T-helper 17 cell (primary cell): ENCODE measurements around the gene BCCIP. TPM values are rescaled to one million over a fixed set of nuclear protein-coding genes. Genes with fewer than 3 reads are reported as not detected.

ENCODE experiments used
- ATAC-seq: fragments of 150-1000 bp; cut with Tn5 transposase; 2 replicates; pipeline ENCODE4 v1.10.0; 2021; ENCODE audit warnings: mild to moderate bottlenecking, moderate library complexity
- DNase-seq, 3 donors: peaks; one replicate each; pipeline versions ENCODE4 v3.0.0 to v3.0.0-alpha.2; 2020 to 2021
- H3K9me3 ChIP-seq: one replicate; pipeline ENCODE4 v1.7.0; 2013; ENCODE audit warnings: low read length, mild to moderate bottlenecking; ENCODE audit not compliant: control insufficient read depth, poor library complexity, severe bottlenecking
- H3K27ac Mint-ChIP-seq: one replicate; pipeline ENCODE4 v1.8.0; 2022; ENCODE audit warnings: mild to moderate bottlenecking, moderate library complexity, mixed read lengths
- H3K27me3 Mint-ChIP-seq: one replicate; pipeline ENCODE4 v1.8.0; 2022; ENCODE audit warnings: mixed read lengths
- H3K36me3 Mint-ChIP-seq: one replicate; pipeline ENCODE4 v1.8.0; 2022; ENCODE audit warnings: low read depth, mixed read lengths
- H3K4me1 Mint-ChIP-seq: one replicate; pipeline ENCODE4 v1.8.0; 2022; ENCODE audit warnings: mild to moderate bottlenecking, mixed read lengths
- H3K4me3 Mint-ChIP-seq: one replicate; pipeline ENCODE4 v1.8.0; 2022; ENCODE audit warnings: mild to moderate bottlenecking, moderate library complexity, mixed read lengths
- total RNA-seq, 4 donors: library from RNA in 2 of 4; stranded (reverse) in 2 of 4; gene quantifications; one replicate each; pipeline ENCODE4 v1.2.3 and lab custom pipeline; 2022 to 2026

BCCIP gene
- total RNA-seq, 2 donors from 2014 or later = 43.2 to 44.9 TPM

DNA sequence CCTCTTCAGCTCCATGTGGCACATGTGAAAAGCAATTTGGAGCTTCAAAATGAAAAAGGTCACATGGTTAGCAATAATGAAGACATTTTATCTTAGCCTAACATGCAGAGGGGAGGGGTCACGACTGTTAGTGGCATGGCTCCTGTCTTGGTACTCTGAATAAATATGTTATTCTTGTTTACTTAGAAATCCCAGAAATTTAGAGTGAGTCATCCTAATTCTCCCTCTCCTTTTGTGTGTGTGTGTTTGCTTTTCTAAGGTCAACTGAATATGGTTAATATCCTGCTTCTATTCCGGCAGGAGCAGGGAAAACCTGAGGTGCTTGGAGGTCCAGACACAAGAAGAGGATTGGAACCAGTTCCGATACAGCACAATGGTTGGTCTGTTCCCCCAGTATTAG lies 17.6 kb downstream of the BCCIP start:
- H3K27me3 Mint-ChIP-seq = no peaks in the 10 kb centered on the region
- peaks cover 7% of the 10 kb centered on the region for H3K36me3 Mint-ChIP-seq

DNA sequence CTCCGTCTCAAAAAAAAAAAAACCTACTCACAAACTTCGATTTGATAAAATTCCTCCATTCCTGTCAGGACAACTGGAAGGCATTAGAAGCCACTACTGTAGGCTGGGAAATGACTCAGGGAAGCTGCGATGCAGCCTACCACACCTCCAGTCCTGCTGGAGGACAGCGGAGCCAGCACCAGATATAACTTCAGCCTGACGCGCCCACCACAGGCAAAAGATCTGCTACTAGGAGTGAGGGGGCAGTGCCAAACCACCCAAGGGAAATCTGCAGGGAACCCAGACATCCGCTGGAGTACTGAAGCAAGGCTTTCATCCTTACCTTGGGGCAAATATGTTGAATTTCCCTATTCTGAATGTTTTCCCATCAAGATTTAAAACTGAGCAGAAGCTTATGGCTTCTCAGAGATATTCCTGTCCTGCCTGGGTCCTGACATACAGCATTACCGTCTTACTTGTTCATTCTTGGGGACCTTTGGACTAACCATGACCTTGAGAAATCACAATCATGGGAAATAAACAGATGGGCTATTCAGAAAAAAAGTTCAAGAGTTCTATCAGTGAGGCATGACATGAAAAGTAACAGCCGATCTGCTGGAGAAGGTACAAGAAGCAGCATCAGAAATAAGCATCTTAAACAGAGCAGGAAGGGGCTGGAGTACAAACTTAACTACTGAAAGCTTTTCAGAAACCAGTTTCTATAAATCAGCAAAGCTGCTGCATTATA lies 20.4 kb downstream of the BCCIP start:
- H3K9me3 ChIP-seq = no peaks in the 10 kb centered on the region
- peak overlapping the region; percentile 27 for H3K27ac Mint-ChIP-seq
- no peak overlapping the region for H3K4me3 Mint-ChIP-seq
- DNase-seq = no peak
- H3K36me3 Mint-ChIP-seq = peaks cover 2% of the 10 kb centered on the region
- H3K27me3 Mint-ChIP-seq = no peaks in the 10 kb centered on the region
- H3K4me1 Mint-ChIP-seq = peaks cover 2% of the 10 kb centered on the region
- no peak for ATAC-seq

More for the DNA sequence above, 17.6 kb downstream of the BCCIP start:
- peaks cover 4% of the 10 kb centered on the region for H3K4me1 Mint-ChIP-seq
- H3K4me3 Mint-ChIP-seq = no peak overlapping the region
- H3K27ac Mint-ChIP-seq = no peak overlapping the region
- peaks cover under 1% of the 10 kb centered on the region for H3K9me3 ChIP-seq
- ATAC-seq (no peak), DNase-seq (no peak)

DNA sequence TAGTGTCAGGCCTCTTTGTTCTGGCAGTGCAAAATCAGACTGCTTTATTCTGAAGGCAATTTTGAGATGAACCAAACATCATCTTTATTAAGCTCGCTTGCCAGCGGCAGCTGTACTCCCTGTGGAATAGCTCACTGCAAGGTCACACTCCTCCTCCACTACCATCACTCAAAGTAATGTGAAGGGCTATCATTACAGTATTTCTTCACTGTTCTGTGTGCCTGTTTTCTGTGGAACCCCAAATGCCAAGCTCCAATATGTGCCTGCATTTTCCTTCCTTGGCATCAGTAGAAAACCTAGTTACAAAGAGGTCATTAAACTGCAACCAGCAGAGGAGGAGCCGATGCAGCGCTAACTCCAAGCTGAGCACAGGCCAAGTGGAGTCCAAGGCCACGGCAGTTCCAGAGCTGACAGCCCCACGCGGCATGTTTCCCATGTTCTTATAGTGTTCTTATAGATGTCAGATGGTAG lies 21.4 kb downstream of the BCCIP start:
- peaks cover 2% of the 10 kb centered on the region for H3K36me3 Mint-ChIP-seq
- no peak overlapping the region for H3K27ac Mint-ChIP-seq
- no peaks in the 10 kb centered on the region for H3K9me3 ChIP-seq
- no peak overlapping the region for H3K4me3 Mint-ChIP-seq
- H3K27me3 Mint-ChIP-seq = no peaks in the 10 kb centered on the region
- peaks cover 2% of the 10 kb centered on the region for H3K4me1 Mint-ChIP-seq
- DNase-seq (no peak), ATAC-seq (no peak)

DNA sequence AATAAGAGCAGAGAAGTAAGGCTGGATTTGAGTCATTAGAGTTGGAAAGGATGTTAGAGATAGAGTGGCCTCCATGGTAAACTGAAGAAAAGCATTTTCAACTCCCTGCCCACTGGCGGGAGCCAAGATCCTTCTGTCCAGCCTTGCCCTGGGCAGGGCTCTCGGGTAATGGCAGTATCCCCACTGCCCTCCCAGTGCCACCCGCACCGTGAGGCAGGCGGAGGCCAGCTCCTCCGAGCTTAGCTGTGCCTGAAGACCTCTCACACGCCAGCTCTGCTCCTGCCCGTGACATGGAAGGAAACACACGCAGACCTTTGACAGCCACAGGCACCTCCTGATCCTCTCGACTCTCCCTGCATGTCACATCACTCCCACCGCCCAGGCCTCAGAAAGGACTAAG lies 22.3 kb downstream of the BCCIP start:
- ATAC-seq (no peak), DNase-seq (no peak)
- Mint-ChIP-seq H3K4me3 (no peak overlapping the region), H3K27me3 (no peaks in the 10 kb centered on the region), H3K4me1 (peaks cover 2% of the 10 kb centered on the region), H3K27ac (no peak overlapping the region), H3K36me3 (peaks cover 4% of the 10 kb centered on the region)
- H3K9me3 ChIP-seq = no peaks in the 10 kb centered on the region

DNA sequence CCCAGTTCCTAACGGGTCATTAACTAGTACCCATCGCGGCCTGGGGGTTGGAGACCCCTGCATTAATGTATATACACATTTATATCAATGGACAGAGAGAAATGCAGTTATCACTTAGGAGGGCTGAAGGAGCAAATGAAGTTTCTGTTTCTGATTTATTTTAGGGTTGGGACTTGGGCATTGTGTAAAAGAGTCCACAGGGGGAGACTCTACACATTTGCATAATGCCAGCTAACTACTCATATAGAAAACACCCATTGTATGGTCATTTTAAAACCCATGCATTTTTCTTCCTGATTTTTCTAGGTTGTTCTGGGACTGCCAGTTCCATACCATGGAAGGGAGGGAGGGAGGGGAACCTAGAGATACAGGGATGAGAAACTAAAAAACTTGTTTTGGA lies 23.5 kb downstream of the BCCIP start:
- Mint-ChIP-seq H3K27me3 (no peaks in the 10 kb centered on the region), H3K36me3 (peaks cover 6% of the 10 kb centered on the region), H3K4me1 (peaks cover 4% of the 10 kb centered on the region), H3K4me3 (no peak overlapping the region), H3K27ac (no peak overlapping the region)
- no peaks in the 10 kb centered on the region for H3K9me3 ChIP-seq
- ATAC-seq (no peak), DNase-seq (no peak)

DNA sequence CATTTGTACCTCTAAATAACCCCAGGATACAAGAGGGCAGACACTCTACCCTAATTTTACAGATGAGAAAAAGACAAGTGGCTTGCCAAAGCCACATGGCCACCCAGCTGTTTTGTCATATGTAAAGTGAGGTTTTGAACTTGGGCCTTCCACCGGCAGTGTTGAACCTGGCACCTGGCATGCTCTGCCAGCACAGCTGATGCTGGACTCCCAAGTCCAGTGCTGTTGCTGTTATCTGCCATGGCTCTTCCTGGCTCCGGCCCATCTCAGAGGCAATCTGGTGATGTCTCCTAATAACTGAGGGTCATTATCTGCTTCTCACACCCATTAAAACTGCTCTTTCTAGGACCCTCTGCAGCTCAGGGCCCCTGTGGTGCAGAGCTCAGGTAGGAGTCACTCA lies 25.0 kb downstream of the BCCIP start:
- H3K4me3 Mint-ChIP-seq = no peak overlapping the region
- H3K36me3 Mint-ChIP-seq = peaks cover 6% of the 10 kb centered on the region
- no peaks in the 10 kb centered on the region for H3K9me3 ChIP-seq
- peaks cover 4% of the 10 kb centered on the region for H3K4me1 Mint-ChIP-seq
- ATAC-seq (no peak), DNase-seq (no peak)
- no peaks in the 10 kb centered on the region for H3K27me3 Mint-ChIP-seq
- no peak overlapping the region for H3K27ac Mint-ChIP-seq

DNA sequence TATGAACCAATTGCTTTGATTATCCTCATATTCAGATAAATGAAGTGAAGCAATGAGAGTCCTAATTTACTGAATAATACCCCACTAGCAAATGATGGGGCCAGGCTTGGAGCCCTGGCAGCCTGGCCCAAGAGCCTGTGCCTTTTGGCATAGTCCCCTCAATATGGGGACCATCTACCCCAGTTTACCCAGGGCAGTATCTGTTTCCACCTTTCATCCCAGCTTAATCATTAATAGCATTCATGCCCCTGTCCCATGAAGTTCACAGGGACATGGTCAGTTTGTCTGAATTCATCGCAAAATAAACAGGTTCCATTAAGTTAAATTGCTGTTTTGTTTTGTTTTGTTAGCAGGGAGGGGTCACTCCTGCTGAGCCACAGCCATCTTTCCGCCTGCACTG lies 25.5 kb downstream of the BCCIP start:
- no peak overlapping the region for H3K27ac Mint-ChIP-seq
- H3K9me3 ChIP-seq = no peaks in the 10 kb centered on the region
- no peak overlapping the region for H3K4me3 Mint-ChIP-seq
- DNase-seq (no peak), ATAC-seq (no peak)
- H3K36me3 Mint-ChIP-seq = peaks cover 6% of the 10 kb centered on the region
- H3K27me3 Mint-ChIP-seq = no peaks in the 10 kb centered on the region
- peaks cover 4% of the 10 kb centered on the region for H3K4me1 Mint-ChIP-seq

DNA sequence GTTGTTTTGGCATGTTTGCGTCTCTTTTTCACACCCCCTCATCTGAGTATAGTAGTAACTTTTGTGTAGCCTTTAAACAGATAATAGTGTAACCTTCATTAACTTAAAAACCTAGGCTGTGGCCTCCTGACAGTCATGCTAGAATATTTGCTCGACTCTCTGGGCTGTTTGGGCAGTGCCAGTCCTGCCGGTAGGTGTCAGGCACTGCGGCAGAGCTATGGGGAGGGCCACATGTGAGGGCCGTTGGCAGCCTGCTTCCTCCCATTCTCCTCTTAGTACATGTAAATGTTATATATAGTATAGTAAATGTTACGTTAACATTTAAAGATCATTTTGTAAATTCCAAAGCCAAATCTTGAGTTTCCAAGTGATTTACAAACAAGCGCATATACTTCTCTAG lies 26.1 kb downstream of the BCCIP start:
- H3K4me1 Mint-ChIP-seq = peaks cover 4% of the 10 kb centered on the region
- H3K27ac Mint-ChIP-seq = no peak overlapping the region
- ATAC-seq = no peak
- no peaks in the 10 kb centered on the region for H3K9me3 ChIP-seq
- peaks cover 6% of the 10 kb centered on the region for H3K36me3 Mint-ChIP-seq
- no peaks in the 10 kb centered on the region for H3K27me3 Mint-ChIP-seq
- no peak overlapping the region for H3K4me3 Mint-ChIP-seq
- no peak for DNase-seq

DNA sequence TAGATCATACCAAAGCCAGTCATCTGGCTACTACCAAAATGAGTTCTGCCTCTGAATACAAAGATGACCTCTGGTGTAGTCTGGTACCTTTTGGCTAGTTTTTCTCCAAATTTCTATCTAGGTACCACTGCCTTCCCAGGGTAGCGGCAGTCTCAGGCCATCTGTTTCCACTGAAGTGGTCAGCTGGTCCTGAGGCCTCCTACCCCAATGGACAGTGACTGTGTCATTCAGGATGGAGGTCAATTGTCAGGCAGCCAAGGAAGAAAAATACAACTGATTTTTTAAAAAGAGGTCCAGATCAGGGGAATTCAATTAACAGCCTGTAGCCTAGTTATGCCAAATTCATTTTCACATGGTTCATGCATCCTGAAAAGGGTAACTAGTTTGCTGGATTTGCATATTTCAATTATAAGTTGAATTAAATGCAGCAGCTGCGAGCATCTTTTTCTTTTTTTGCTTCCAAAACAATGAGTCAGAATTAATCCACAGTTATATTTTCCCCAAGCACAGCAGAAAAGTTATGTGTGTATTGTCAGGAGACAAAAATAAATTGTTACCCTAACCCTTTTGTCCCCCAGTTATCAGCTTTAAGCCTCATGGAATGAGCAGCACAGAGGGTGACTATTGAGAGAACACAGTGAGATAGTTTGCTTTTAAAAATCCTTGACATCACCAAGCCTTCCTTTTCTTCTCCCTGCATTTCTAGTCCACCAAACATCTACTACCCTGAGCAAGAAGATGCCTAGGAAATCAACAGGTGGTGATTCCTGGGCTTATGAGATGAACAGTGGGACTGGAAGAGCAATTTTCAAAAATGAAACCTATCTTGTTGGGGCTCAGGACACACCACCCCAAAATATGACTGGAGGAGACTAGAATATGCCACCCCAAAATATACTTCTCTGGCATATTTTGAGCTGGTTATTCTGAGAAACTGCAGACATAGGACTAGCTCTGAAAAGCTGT lies 27.7 kb downstream of the BCCIP start:
- Mint-ChIP-seq H3K36me3 (peaks cover 6% of the 10 kb centered on the region), H3K4me1 (peaks cover 4% of the 10 kb centered on the region), H3K27me3 (no peaks in the 10 kb centered on the region), H3K4me3 (no peak overlapping the region), H3K27ac (no peak overlapping the region)
- DNase-seq (no peak), ATAC-seq (no peak)
- no peaks in the 10 kb centered on the region for H3K9me3 ChIP-seq

DNA sequence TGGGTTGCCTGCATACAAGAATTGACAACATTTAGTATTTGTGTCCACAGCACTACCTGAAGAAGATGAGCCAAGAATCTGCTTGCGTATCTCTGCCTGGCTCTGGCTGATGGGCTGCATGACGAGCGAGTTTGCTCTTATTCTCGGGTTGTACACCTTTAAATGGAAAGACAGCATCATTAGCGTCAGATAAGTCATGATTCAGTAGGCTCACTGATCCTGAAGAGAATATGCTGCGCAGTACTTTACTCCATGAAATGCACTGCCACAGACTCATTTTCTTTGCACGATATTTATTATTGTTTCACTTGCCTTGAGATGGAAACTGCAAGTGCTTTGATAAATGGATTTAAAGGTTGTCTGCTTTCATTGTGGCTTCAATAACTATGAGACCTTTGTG lies 29.1 kb downstream of the BCCIP start:
- H3K27me3 Mint-ChIP-seq = no peaks in the 10 kb centered on the region
- peaks cover 2% of the 10 kb centered on the region for H3K4me1 Mint-ChIP-seq
- H3K36me3 Mint-ChIP-seq = peaks cover 4% of the 10 kb centered on the region
- H3K27ac Mint-ChIP-seq = no peak overlapping the region
- no peaks in the 10 kb centered on the region for H3K9me3 ChIP-seq
- DNase-seq = no peak
- no peak overlapping the region for H3K4me3 Mint-ChIP-seq
- ATAC-seq = no peak

DNA sequence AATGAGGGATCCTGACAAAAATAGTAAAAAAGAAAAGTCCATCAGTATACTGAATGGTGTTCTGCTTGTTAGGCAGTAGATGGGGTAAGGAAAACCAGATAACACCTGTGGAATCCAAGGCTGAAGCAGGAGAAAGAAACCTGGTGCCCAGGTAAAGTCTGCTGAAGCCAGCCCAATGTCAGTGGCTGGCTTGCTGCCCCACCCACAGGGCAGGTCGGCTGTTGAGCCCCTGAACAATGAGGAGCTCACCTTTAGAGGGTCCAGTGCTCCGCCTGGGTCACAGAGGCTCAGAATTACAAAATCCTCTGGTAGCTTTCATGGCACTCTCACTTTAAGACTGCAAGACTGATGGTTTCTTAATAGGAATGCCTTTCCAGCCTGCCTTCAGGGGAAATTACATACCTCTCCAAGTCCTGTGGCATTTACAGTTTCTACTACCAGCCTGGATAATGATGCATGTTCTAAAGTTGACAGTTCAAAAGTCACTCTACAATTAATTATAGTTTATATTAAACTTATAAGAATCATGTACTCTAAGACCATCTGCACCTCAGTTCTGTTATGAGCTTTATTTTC lies 33.9 kb downstream of the BCCIP start:
- H3K9me3 ChIP-seq = no peaks in the 10 kb centered on the region
- H3K36me3 Mint-ChIP-seq = no peaks in the 10 kb centered on the region
- H3K27ac Mint-ChIP-seq = no peak overlapping the region
- H3K4me3 Mint-ChIP-seq = no peak overlapping the region
- no peaks in the 10 kb centered on the region for H3K27me3 Mint-ChIP-seq
- H3K4me1 Mint-ChIP-seq = no peaks in the 10 kb centered on the region
- DNase-seq = no peak
- no peak for ATAC-seq

DNA sequence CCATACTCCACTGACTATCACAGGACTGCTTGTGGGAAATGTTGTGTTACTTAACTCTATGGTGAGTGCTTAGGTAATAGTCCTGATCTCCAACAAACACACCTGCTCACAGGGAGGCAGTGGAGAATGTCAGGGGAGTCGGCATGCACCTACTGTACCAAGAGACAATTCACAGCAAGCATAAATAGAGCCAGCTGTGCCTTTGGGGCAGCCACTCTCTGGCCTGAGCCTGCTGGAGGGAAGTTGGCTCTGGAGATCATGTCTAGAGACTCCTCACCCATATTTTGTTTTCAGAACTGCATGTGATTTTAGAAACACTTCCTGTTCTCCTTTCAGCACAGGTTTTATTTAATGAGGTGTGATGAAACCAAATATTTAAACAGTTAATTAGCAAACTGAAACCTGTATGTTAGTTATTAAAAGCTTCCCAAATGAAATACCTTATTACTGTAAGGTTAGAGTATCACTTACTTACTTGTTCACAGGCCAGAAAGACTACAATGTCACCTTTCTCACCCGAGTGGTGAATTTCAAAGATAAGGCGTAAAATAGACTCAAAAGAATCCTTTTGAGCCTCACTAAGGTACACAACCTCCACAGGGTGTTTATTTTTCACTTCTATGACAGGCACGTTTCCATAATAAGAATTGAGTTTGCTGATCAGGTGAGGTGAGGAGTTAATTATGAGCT lies 35.9 kb downstream of the BCCIP start:
- H3K36me3 Mint-ChIP-seq = no peaks in the 10 kb centered on the region
- no peak overlapping the region for H3K27ac Mint-ChIP-seq
- H3K4me3 Mint-ChIP-seq = no peak overlapping the region
- ATAC-seq (no peak), DNase-seq (no peak)
- no peaks in the 10 kb centered on the region for H3K4me1 Mint-ChIP-seq
- no peaks in the 10 kb centered on the region for H3K27me3 Mint-ChIP-seq
- H3K9me3 ChIP-seq = no peaks in the 10 kb centered on the region

DNA sequence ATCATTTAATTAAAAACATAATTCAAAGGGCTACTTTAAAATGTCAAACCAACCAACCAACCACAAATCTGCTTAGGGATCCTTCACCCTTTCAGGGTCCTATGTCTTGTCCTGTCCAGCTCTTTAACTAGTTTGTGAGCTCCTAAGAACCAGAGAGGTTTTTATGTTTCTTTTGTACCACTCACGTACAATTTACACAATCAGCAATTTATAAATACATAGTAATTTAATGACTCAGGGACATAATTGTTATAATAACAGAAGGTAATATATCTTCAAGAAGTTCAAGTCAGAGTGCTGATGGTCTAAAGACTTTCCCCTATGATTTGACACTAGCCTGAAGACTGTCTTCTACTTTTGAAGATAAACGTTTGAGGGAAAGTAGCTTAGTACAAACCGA lies 41.8 kb downstream of the BCCIP start:
- Mint-ChIP-seq H3K4me1 (peaks cover 4% of the 10 kb centered on the region), H3K4me3 (no peak overlapping the region), H3K27me3 (no peaks in the 10 kb centered on the region), H3K27ac (no peak overlapping the region), H3K36me3 (no peaks in the 10 kb centered on the region)
- ATAC-seq (no peak), DNase-seq (no peak)
- H3K9me3 ChIP-seq = no peaks in the 10 kb centered on the region
